HG02571 (cell line): ENCODE results near the gene STX16.

Experiments used
- ATAC-seq: cut with Tn5 transposase; IDR thresholded peaks from one replicate; pipeline ENCODE4 v1.9.1; 2021; ENCODE audit warnings: mild to moderate bottlenecking, moderate library complexity; ENCODE audit not compliant: unreplicated experiment

STX16 gene

GRCh38 chr20:58652606-58653294 is 1.7 kb downstream of the STX16 start:
- ATAC-seq = no peak

- ATAC-seq = no peak
These were observed 3.3 kb downstream of the STX16 start for GRCh38 chr20:58654337-58654736.

GRCh38 chr20:58655328-58656107 is 4.4 kb downstream of the STX16 start:
- ATAC-seq = no peak

- no peak for ATAC-seq
These were observed 5.7 kb downstream of the STX16 start for GRCh38 chr20:58656831-58657230.

- no peak for ATAC-seq
These were observed 6.2 kb downstream of the STX16 start for GRCh38 chr20:58657262-58657661.

- no peak for ATAC-seq
These were observed 6.9 kb downstream of the STX16 start for GRCh38 chr20:58657986-58658385.

- no peak for ATAC-seq
These were observed 7.7 kb downstream of the STX16 start for GRCh38 chr20:58658760-58659159.

- no peak for ATAC-seq
These were observed 8.8 kb downstream of the STX16 start for GRCh38 chr20:58659841-58660240.

- ATAC-seq = no peak
These were observed 9.9 kb downstream of the STX16 start for GRCh38 chr20:58660855-58661597.

- ATAC-seq = no peak
These were observed 10.8 kb downstream of the STX16 start for GRCh38 chr20:58661598-58662473.

GRCh38 chr20:58664331-58664730 is 13.2 kb downstream of the STX16 start:
- ATAC-seq = no peak

GRCh38 chr20:58664883-58665282 is 13.8 kb downstream of the STX16 start:
- ATAC-seq = no peak

- ATAC-seq = no peak
These were observed 14.5 kb downstream of the STX16 start for GRCh38 chr20:58665606-58666005.

GRCh38 chr20:58666702-58667101 is 15.6 kb downstream of the STX16 start:
- ATAC-seq = no peak

- no peak for ATAC-seq
These were observed 16.9 kb downstream of the STX16 start for GRCh38 chr20:58667975-58668374.

GRCh38 chr20:58668901-58669286 is 17.8 kb downstream of the STX16 start:
- ATAC-seq = no peak

- no peak for ATAC-seq
These were observed 18.4 kb downstream of the STX16 start for GRCh38 chr20:58669287-58670006.

- no peak for ATAC-seq
These were observed 19.0 kb downstream of the STX16 start for GRCh38 chr20:58670102-58670501.

GRCh38 chr20:58670659-58671058 is 19.6 kb downstream of the STX16 start:
- ATAC-seq = no peak

GRCh38 chr20:58673119-58673518 is 22.0 kb downstream of the STX16 start:
- ATAC-seq = no peak
